GM18517 (cell line): ENCODE measurements around the gene IFNAR1.
"Not testable (repeated sequence)": the region's sequence is repeated elsewhere in the genome, so short reads cannot be mapped to it uniquely, and the experiment has no call there.

Source experiments
- ATAC-seq: cut with Tn5 transposase; IDR thresholded peaks from one replicate; pipeline ENCODE4 v1.9.1; 2021; ENCODE audit warnings: mild to moderate bottlenecking, moderate library complexity; ENCODE audit not compliant: unreplicated experiment

Gene IFNAR1

DNA sequence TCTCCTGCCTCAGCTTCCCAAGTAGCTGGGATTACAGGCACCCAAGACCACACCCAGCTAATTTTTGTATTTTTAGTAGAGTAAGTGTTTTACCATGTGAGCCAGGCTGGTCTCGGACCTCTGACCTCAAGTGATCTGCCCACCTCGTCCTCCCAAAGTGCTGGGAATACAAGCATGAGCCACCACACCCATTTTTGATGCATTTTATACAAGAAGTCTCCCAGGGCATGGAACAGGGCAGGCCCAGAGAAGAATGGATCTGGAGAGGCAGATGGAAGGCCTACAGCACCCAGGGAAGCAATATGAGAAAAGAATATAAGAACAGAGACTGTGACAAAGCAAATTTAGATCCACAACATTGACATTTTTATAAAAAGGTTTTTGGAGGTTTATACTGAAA is 18.8 kb upstream of the IFNAR1 start:
- ATAC-seq, result no peak

GRCh38 chr21:33308586-33309490 is 15.9 kb upstream of the IFNAR1 start:
- ATAC-seq, result peak; percentile 81

DNA sequence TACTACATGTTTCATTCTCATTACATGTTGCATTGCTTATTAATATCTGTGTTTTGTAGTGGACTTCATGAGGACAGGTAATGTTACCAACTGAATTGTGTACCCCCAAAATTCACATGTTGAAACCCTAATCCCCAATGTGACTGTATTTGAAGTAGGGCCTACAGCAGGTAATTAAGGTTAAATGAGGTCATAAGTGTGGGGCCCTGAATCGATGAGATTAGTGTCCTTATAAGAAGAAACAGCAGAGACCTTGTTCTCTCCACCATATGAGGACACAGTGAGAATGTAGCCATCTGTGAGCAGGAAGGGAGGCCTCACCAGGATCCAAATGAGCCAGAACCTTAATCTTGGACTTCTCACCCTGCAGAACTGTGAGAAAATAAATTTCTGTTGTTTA is 15.0 kb upstream of the IFNAR1 start:
- ATAC-seq, result no peak

DNA sequence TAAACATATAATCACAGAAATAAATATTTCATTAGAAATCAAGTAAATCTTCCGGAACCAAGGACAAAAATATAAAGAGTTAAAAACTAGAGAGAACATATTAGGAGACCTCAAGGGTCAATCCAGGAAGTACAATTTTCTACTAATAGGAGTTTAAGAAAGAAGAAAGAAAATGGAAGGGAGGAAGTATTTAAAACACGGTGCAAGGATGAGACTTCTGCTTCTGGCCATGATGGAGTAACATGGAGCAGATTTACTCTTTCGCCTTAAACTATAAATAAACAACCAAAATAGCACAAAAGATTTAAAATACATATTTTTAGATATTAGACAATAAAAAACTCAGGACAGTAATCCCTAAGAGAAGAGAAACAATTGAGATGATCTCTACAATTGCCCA is 12.6 kb upstream of the IFNAR1 start:
- no peak for ATAC-seq

DNA sequence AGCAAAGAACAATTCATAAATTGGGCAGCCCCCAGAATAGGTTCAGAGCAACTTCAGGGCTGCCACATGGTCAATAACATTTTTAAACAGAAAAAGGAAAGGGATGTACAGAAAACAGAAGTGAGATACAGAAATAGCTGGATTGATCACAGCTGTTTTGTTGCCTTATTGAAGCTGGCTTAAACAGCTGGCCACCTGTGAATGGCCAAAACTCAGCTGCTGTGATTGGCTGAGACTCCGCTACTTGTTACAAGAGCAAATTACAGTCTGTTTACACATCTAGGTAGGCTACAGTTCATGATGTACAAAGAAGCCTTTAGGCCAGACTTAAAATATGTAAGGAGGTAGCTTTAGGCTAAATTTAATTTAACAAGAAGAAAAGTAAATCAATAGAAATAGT is 11.6 kb upstream of the IFNAR1 start:
- no peak for ATAC-seq

GRCh38 chr21:33313611-33314010 is 11.2 kb upstream of the IFNAR1 start:
- no peak for ATAC-seq

DNA sequence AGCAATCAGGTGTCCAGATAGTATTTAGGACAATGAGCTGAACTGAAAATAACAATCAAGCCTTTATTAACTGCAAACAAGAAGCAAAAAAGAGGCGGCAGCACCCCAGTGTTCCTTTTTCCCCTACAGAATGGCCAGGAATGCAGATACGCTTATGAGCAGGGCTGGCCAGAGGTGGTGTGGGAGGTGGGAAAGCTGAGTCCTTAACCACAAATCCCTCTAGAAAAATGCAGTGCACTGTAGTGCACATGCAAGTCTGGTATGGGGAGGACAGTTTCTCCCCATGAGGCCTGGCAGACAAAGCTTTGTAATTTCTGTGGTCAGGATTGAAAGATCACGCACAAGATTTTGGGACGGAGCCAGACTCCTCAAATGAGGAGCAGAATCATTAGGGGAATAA is 10.7 kb upstream of the IFNAR1 start:
- ATAC-seq, result no peak

GRCh38 chr21:33315946-33316710 is 8.6 kb upstream of the IFNAR1 start:
- no peak for ATAC-seq

DNA sequence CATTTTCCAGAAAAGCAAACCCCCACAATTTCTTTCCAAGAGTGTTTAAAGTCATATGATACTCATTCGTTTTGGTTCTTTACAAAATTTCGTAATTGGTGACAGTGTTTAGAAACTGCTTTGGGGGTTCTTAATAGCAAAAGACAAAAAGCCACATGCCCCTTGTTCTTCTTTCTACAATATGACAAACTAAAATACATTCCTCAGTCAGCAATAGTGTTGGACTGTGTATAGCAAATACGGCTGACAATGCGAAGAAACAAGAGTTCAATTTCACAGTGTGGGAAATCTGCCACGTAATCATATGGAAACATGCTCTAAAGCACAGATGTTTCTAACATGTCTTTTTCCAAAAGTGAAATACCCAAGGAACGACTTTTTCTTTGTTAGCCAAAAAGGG is 7.6 kb upstream of the IFNAR1 start:
- ATAC-seq, result no peak

GRCh38 chr21:33317786-33318486 is 6.8 kb upstream of the IFNAR1 start:
- no peak for ATAC-seq

- ATAC-seq, result not testable (repeated sequence)
Measured at GRCh38 chr21:33321005-33321404, 3.8 kb upstream of the IFNAR1 start.

GRCh38 chr21:33323610-33324009 is 1.2 kb upstream of the IFNAR1 start:
- ATAC-seq, result not testable (repeated sequence)

GRCh38 chr21:33325222-33326067 is 675 bp downstream of the IFNAR1 start:
- peak; percentile 26 for ATAC-seq

- ATAC-seq, result no peak
Measured at GRCh38 chr21:33327326-33327725, 2.6 kb downstream of the IFNAR1 start.

- no peak for ATAC-seq
Measured at GRCh38 chr21:33327792-33328433, 3.1 kb downstream of the IFNAR1 start.

DNA sequence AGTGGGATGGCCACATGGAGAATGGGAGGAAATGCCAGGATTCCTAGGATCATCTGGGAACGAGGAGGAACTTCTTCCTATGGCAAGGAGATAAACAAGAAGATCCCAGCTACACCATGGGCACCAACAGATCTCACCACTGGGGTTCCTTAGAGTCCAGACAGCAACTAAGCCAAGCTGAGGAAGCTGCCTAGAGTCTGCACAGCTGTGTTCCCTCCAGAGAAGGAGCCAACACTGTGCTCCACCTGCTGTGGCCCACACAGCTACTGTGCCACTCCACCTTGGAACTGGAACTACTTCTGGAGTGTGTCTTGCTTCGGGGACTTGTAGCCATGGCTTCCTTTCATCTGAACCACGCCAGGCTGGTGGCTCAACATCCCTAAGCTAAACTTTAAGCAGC is 6.0 kb downstream of the IFNAR1 start:
- ATAC-seq, result no peak

- peak; percentile 83 for ATAC-seq
Measured at GRCh38 chr21:33332143-33332542, 7.4 kb downstream of the IFNAR1 start.

DNA sequence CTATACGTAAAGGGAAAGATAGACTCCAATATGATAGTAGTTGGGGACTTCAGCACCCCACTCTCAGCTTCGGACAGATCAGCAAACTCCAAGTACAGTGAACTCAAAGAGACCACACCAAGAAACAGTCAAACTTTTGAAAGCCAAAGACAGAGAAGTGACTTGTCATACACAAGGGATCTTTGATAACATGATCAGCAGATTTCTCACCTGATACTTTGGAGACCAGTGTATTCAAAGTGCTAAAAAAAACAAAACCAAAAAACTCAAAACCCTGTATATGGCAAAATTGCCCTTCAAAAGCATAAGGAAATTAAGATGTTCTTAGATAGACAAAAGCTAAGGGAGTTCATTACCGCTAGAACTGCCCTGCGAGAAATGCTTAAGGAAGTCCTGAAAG is 9.4 kb downstream of the IFNAR1 start:
- no peak for ATAC-seq

GRCh38 chr21:33334824-33335223 is 10.1 kb downstream of the IFNAR1 start:
- no peak for ATAC-seq

GRCh38 chr21:33339135-33339534 is 14.4 kb downstream of the IFNAR1 start:
- no peak for ATAC-seq
